Hematopoietic multipotent progenitor cell treated with erythropoietin and hydrocortisone succinate and interleukin-3 and kit ligand, for 17 days (in vitro differentiated cells): Measurements from ENCODE around the gene DNAJB1.
"Not testable (repeated sequence)": the region's sequence is repeated elsewhere in the genome, so short reads cannot be mapped to it uniquely, and the experiment has no call there.

Source experiments
- DNase-seq: peaks from one replicate; pipeline ENCODE4 v3.0.0-alpha.2; 2015; ENCODE audit warnings: low spot score

DNAJB1 gene

DNA sequence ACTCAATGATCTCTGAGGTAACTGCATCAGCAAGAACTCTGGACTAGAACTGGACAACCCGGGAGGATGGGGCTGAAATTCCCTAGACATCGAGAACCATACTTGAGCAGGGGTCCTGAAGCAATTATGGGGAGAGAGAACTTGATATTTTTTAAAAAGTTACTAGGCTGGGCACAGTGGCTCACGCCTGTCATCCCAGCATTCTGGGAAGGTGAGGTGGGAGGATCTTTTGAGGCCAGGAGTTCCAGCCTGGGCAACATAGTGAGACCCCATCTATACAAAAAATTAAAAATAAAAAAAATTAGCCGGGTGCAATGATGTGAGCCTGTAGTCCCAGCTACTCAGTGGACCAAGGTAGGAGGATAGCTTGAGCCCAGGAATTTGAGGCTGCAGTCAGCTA, 2.3 kb upstream of the DNAJB1 start:
- no peak for DNase-seq

DNA sequence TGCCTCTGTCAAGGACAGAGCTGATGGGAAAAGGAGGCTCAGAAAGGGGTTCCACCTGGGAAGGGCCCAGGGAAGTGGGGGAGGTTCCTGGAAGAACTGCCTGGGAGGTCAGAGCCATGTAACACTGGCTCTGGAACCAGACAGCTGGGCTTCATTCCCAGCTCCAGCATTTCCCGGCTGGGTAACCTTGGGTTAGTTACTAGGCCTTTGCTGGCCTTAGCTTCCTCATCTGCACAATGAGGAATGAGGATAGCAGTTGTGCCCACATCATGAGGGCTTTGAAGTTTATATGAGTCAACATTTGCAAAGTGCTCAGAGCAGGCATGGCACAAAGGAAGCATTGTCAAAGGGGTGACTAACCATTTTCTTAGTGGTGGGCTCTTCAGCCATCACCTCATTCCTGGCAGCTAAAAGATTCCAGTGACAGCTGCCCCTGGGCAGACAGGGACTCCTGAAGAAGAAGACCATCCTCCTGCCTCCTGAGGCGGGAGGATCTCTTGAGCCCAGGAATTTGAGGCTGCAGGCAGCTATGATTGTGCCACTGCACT, 1.7 kb upstream of the DNAJB1 start:
- no peak for DNase-seq

DNA sequence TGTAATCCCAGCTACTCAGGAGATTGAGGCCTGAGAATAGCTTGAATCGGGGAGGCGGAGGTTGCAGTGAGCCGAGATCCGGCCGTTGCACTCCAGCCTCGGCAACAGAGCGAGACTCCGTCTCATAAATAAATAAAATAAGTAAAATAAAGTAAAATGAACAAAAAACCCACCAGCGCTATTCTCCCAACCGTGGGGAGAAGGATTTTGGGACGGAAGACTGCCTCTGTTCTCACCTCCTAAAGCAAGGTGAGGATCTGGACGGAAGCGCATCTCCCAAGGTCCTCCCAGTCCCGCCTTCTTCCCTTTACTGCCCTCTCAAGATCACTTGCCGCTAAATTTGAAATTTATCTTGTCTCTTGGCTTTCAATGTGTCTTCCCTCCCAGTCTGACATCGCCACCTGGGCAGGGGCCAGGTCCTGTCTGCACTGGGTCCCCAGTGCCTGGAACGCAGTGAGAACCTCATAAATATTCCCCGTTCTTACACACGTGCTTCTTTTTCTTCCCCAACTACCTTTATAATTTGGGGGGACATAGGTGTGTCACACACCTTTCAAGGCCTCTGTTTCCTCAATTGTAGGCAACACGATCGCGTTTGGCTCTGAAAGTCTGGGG, 1.2 kb upstream of the DNAJB1 start:
- no peak for DNase-seq

DNA sequence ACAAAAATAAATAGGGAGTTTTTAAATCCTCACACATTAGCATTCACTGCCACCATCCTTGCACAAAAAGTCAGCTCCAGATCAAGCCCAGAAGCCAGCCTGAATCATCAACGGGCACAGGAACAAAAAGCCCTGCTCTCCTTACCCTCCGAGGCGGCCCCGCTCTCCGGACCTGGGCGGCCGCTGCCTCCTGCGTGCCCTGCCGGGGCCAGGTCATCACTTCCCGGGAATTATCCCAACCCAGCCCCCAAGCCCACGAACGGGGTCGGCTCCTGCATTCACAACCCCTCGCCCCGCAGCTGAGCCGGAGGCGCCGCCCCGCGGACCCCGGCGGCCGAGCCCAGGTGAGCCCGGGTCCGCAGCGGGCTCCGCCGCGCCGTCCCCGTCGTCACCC, 754 bp downstream of the DNAJB1 start:
- no peak for DNase-seq

DNA sequence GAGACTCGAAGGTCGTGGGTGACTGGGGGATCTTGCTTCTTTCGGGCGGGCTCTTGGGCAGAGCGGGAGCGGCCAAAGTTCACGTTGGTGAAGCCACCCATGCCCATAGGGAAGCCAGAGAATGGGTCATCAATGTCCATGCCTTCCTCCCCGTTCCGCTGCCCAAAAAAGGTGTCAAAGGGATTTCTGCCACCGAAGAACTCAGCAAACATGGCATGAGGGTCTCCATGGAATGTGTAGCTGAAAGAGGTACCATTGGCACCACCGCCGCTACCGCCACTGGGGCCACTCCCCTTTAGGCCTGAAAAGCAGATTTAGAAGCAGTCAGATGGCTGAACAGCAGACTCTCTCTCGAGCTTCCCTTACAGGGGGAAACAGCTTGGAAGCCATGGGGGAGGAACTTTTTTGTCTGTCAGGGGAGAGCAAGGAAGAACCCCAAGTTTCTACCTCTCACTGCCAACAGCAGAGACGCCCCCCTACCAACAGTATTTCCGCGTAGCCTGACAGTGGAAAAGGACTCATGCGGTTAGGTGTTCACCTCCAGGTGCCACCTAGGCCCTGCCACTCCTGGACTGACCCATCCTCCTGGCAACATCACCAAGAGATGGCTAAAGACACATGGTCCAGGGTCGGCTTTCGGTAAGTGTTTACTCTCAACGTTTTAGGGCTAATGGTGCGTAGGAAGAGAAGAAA, 1.3 kb downstream of the DNAJB1 start:
- DNase-seq: peak; percentile 56

DNA sequence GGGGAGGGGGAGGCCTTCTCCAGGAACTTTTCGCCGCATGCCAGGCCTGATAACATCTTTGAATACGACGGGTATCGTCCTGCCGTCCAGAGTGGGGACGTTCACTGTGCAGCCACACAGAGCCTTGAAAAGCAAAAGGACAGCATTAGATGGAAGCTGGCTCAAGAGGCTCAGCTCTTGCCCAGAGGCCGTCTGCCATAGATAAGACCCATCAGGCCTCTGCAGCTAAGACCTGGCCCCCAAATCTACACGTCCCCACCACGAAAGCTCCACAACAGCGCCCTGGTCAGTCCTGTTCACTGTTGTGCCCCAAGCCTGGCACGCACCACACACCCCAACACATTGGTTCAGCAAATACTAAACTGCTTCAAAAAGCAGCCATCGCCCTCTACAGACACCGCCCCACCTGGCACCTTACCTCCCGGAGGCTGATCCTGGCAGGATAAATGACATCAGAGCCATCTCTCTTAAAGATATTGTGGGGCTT, 2.1 kb downstream of the DNAJB1 start:
- DNase-seq: peak; percentile 38

DNA sequence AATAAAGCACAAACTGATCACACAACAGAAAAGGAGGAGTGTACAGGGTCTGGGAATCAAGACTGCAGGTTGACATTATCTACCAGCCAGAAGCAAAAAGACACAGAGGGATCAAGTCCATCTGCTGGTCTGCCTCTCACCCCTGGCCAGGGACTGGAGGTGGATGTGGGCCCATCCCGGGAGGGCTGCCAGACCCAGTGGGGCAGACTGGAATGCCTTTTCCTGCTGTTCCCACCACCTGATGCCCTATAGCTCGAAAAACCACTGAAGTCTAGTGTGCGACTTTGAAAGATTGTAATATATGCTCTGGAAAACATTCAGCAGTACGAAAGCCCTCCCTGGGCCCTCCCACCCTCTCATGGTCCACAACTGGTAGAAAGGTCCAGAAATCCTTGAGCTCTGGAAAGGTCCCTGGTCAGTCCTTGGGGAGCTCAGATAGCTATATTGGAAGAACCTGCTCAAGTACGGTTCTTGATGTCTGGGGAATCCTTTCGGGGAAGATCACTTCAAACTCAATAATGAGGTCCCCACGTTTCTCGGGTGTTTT, 2.6 kb downstream of the DNAJB1 start:
- no peak for DNase-seq

DNA sequence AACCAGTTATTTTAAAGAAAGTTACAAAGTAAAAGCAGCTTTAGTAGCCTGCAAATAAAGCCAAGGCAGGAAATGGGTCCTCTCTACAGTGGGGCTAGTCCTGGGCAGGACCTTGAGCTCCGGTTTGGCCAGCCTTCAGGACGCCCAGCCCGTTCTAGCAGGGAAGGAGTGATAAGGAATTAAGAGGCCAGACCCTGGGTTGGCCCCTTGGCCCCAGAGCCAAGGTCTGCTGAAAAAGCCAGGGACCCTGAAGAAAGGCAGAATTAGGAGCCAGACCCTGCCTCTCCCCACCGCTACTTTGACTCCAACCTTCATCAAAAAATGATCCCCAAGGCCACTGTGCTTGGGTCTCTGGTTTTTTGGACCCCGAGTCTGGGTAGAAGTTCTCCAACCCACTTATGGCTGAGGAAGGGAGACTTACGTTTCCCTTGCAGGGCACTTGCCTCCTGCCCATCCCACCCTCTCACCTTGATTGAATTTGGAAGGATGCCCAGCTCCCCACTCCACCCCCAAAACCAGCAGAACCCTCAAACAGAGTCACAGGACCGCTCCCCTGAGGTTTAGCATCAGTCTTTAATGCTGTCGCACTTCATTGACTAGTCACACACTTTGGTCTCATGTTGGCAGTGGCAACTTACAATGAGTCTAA, 3.9 kb downstream of the DNAJB1 start:
- DNase-seq: no peak

DNA sequence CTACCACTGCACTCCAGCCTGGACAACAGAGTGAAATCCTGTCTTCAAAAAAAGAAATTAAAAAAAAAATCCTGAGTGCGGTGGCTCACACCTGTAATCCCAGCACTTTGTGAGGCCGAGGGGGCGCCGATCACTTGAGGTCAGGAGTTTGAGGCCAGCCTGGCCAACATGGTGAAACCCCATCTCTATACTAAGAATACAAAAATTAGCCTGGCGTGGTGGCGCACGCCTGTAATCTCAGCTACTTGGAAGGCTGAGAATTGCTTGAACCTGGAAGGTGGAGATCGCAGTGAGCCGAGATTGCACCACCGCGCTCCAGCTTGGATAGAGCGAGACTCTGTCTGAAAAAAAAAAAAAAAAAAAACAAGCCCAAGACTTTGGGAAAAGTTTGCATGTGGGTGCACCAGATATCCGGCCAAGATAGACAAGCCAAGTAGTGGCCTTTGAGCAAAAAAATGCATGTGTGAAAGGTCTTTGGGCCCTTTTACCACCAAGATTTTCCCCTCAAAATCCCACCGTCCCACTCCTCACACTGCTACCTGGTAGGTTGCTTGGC, 5.7 kb downstream of the DNAJB1 start:
- no peak for DNase-seq

DNA sequence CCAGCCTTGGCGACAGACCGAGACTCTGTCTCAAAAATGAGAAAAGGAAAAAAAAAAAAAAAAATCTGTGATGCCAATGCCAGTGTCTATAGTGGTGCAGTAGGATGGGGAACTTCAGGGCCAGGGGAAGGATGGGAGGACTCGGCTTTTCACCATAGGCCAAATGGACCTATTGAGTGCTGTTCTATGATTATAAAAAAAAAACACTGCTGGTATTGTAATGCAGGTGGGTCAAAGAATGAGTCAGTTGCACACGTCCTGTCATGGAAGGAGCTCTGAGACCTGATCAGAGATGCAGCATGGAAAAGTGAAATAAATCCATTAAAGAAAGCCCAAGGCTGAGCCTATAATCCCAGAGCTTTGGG, 7.0 kb downstream of the DNAJB1 start:
- no peak for DNase-seq

DNA sequence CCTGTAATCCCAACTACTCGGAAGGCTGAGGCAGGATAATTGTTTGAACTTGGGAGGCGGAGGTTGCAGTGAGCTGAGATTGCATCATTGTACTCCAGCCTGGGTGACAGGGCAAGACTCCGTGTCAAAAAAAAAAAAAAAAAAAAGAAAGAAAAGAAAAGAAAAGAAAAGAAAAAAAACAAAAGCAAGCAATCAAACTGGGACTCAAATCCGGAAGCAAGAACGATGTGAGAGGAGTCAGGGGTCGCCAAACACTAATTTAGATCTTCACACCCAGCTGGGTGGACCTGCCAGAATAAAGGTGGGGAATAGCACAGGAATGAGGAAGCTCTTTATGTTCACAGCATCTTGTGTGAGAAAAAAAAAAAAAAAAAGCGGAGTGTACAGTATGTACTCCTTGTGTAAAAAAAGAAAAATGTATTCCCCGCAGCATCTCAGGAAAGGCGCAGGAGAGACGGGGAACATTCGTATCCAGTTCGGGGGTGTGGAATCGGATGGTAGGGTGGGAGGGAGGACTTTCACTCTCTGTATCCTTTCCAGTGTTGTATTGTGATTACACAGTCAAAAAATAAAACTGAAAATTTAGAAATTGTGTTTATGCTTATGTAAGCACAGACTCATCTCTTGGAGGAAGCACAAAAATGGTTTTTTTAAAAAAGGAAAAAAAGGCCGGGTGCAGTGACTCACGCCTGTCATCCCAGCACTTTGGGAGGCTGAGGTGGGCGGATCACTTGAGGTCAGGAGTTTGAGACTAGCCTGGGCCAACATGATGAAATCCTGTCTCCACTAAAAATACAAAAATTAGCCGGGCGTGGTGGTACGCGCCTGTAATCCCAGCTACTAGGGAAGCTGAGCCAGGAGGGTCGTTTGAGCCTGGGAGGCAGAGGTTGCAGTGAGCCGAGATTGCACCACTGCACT, 7.6 kb downstream of the DNAJB1 start:
- DNase-seq: no peak

DNA sequence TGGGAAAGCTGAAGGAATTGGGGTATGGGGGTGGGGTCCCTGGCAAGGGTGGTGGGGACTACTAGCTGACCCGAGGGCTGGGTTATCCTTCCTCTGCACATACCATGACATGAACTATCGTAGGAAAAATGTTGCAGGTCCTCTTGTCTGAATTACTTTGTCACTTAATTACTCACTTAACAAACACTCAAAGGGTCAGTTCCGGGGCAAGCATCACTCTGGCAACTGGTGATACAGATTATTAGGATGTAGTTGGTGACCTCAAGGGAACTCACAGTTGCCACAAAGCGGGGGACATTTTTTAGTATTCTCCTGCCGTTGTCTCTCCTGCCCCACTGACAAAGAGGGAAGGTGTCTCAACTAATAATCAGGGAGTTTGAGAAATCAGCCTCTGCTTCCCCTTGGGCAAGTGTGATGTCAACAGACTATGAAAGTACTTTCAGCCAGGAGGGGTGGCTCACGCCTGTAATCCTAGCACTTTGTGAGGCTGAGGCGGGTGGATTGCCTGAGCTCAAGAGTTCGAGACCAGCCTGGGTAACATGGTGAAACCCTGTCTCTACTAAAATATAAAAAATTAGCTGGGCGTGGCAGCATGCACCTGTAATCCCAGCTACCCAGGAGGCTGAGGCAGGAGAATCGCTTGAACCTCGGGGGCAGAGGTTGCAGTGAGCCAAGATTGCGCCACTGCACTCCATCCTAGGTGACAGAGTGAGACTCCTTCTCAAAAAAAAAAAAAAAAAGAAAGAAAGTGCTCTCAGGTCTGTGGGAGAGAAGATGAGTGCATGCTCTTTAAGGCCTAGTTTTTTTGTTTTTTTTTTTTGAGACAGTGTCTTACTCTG, 10.3 kb downstream of the DNAJB1 start:
- DNase-seq: no peak

DNA sequence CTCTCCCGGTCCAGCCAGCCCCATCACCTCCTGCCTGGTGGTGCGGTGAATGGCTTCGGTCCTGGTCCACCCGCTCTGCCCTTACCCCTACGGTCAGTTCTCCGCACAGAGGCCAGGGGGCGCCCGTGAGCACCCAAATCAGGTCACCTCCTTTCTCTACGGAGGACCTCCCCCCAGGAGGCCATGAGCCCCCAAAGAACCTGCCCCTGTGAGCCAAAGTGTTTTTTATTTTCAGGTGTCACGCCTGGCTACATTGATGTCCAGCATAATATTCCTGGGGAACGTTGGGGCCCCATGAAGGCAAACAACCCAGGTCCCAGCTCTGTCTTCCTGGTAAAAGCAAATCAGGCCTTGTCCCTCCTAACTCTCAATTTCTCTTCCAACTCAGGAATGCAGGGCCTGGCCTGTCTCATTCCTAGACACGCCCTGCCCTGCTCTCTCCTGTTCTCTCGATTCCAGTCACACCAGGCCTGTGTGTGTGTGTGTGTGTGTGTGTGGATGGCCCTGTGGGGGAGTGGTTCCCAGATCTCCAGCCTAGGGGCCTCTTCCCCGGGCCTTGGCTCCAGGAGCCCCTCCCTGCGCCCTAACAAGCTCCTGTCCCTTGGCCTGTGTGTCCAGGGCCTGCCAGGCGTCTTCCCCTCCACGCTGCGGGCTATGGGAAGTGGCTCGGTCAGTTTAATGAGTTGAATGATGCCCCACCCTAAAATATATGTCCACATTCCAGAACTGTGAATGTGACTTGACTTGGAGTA, 12.5 kb downstream of the DNAJB1 start:
- peak; percentile 78 for DNase-seq

DNA sequence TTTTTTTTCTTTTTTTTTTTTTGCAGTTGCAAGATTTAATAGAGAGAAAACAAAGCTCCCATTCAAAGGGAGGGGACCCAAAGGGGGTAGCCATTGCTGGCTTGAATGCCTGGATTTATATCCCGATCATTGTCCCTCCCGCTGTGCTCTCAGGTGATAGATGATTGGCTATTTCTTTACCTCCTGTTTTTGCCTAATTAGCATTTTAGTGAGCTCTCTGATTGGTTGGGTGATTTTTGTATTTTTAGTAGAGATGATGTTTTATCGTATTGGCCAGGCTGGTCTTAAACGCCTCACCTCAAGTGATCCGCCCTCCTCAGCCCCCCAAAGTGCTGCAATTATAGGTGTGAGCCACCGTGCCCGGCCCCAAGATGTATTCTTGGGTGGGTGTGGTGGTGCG, 13.6 kb downstream of the DNAJB1 start:
- DNase-seq: not testable (repeated sequence)

DNA sequence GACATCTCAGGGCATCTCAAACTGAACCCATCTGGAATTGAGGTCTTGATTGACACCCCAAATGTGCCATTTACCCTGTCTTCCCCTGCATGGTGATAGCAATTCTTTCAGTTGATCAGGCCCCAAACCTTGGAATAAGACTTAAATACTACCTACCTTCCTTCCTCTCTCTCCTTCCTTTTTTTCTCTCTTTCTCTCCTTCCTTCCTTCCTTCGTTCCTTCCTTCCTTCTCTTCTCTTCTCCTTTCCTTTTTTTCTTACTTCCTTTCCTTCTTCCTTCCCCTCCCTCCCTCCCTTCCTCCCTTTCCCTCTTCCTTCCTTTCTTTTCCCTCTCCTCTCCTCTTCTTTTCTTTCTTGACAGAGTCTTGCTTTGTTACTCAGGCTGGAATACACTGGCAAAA, 14.9 kb downstream of the DNAJB1 start:
- DNase-seq: no peak

DNA sequence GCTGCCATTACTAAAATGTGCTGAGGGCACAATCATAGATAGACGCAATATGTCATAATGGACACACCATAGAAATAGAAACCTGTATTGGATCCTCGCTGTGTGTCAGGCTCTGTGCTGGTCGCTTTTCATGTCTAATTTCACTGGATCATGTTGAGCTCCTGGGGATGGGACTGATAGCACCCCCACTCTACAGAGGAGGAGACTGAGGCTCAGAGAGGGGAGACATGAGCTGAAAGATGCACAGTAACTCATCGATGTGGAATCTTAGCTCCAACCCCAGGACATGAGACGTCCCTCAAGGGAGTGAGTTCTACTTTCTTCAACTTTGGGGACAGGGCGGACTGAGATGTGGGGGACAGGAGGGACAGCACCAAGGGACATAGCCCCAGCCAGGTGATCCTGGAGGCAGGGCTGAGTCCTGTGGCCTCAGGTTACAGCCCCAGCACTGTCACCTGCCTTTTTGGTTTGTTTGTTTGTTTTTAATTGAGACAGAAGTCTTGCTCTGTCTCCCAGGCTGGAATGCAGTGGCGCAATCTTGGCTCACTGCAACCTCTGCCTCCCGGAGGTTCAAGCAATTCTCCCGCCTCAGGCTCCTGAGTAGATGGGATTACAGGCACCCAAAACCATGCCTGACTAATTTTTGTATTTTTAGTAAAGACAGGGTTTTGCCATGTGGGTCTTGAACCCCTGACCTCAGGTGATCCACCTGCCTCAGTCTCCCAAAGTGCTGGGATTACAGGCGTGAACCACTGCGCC, 15.7 kb downstream of the DNAJB1 start:
- no peak for DNase-seq

DNA sequence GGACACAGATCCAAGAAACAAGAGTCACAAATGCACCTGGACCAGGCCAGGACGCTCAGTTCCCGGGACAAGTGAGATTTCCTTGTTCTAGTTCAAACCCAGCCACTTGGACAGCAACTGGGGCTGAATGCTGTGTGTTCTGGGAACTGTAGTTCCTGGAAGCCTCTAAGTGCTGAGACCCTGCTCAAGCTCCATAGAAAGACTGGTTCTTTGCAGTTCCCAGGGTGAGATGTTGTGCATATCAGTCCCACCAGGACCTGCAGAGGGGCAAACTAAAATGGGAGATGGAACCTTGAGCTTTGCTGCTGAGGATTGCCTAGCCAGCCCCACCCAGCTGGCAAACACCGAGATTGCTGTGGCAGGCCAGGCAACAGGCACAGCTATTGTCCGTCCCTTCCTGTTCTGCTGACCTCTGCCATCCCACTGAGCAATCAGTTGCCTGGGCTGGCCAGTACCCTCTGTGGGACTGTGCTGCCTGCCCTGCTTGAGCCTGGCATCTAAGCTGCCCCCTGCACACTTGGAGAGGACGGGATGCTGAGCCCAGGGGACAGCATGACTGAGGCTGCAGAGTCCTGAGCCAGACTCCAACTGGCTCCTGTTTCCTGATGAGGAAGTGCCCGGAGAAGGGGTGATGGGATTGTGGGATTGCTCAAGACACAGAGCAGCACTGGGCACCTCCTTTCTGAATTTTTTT, 20.8 kb downstream of the DNAJB1 start:
- no peak for DNase-seq

DNA sequence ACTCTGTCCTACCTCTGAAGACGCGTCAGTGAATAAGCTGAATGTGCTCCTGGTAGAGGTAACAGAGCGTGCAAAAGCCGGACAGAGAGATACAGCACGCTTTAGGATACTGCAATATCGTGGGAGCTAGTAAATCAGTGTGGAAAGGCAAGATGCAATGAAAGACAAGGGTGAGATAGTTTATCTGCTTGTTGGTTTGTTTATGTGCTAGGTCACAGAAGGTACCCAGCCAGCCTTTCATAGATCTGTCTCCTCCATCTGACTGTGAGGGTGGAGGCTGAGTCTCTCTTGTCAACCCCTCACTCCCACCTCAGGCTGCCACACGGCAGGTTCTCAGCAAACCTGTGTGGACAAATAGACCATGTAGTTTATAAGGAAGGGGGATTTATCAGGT, 21.4 kb downstream of the DNAJB1 start:
- DNase-seq: no peak
